HG03175 (cell line): ENCODE data around the gene CACNG7.

Experiments
- ATAC-seq: cut with Tn5 transposase; IDR thresholded peaks from one replicate; pipeline ENCODE4 v1.9.1; 2021; ENCODE audit warnings: mild to moderate bottlenecking, moderate library complexity; ENCODE audit not compliant: unreplicated experiment

The CACNG7 gene

DNA sequence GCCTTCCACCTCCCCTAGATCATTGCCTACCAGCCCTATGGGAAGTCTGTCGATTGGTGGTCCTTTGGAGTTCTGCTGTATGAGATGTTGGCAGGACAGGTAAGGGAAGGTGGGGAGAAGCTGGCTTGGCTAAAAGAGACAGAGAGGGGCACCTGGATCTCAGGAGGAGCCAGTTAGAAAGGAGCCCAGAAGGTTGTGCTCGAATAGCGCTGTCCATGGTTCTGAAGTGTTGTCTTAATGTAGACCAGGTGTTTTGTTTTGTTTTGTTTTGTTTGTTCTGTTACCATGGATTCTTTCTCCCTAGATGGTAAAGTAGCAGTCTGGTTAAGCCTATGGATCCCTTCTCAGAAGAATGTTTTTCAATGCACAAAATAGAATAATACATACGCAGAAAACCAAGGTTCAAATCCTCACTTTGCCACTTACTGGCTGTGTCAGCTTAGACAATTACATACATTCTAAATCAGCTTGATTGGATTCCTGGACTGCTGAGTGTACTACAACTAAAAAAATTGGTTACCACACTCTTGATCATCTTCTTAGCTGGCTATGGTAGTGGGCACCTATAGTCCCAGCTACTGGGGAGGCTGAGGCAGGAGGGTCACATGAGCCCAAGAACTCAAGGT, 5.9 kb upstream of the CACNG7 start:
- no peak for ATAC-seq

DNA sequence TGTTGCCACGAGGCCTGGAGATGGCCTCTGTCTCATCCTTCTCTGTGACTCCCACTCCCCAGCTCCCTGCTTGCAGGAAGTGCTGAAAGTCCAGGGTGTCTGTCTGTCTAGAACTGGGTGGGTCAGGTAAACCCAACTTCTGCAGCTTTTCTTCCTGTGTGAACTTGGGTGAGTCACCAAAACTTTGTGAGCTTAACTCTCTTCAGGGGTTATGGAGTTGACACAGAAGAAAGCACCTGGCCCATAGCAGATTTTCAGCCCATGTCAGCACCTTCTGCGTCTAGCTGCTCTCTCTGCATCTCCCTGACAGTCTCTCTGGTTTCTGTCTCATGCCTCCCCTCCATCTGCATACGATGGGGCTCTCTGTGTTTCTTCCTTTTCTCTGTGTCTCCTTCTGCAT, 4.2 kb upstream of the CACNG7 start:
- ATAC-seq, result no peak

DNA sequence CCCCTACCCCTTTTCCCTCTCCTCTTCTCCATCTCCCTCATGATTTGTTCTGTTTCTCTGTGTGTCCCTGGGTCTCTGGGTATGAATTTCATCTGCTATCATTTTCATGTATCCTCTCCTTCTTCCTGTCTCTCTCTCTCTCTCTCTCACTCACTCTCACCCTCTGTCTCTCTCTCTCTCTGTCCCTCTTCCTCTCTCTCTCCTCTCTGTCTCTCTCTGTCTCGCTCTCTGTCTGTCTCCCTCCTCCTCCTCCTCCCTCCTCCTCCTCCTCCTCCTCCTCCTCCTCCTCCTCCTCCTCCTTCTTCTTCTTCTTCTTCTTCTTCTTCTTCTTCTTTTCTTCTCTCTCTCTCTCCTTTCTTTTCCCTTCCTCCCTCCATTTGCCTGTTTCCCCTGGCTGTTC, 3.3 kb upstream of the CACNG7 start:
- no peak for ATAC-seq

DNA sequence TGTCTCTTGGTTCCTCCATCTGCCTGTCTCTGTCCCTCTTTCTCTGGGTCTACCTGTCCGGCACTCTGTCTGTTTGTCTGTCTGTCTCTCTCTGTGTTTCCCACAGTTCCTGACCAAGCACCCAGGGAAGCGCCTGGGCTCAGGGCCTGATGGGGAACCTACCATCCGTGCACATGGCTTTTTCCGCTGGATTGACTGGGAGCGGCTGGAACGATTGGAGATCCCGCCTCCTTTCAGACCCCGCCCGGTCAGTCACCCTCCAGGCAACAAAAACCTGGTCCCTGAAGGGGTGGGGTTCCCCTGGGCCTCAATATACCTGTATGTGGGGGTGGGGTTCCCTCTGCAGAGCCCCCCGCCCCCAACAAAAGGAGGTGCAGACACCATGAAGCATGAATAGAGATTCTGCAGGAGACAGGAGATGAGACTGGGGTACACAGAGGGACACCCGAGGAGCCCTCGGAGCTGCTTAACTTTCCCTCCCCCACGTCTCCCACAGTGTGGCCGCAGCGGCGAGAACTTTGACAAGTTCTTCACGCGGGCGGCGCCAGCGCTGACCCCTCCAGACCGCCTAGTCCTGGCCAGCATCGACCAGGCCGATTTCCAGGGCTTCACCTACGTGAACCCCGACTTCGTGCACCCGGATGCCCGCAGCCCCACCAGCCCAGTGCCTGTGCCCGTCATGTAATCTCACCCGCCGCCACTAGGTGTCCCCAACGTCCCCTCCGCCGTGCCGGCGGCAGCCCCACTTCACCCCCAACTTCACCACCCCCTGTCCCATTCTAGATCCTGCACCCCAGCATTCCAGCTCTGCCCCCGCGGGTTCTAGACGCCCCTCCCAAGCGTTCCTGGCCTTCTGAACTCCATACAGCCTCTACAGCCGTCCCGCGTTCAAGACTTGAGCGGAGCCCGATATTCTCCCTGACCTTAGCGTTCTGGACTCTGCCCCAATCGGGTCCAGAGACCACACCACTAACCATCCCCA, 2.6 kb upstream of the CACNG7 start:
- ATAC-seq, result no peak

GRCh38 chr19:53907193-53907581, 1.9 kb upstream of the CACNG7 start:
- ATAC-seq, result no peak

GRCh38 chr19:53907690-53908089, 1.4 kb upstream of the CACNG7 start:
- ATAC-seq, result no peak

GRCh38 chr19:53908106-53908934, 758 bp upstream of the CACNG7 start:
- no peak for ATAC-seq

DNA sequence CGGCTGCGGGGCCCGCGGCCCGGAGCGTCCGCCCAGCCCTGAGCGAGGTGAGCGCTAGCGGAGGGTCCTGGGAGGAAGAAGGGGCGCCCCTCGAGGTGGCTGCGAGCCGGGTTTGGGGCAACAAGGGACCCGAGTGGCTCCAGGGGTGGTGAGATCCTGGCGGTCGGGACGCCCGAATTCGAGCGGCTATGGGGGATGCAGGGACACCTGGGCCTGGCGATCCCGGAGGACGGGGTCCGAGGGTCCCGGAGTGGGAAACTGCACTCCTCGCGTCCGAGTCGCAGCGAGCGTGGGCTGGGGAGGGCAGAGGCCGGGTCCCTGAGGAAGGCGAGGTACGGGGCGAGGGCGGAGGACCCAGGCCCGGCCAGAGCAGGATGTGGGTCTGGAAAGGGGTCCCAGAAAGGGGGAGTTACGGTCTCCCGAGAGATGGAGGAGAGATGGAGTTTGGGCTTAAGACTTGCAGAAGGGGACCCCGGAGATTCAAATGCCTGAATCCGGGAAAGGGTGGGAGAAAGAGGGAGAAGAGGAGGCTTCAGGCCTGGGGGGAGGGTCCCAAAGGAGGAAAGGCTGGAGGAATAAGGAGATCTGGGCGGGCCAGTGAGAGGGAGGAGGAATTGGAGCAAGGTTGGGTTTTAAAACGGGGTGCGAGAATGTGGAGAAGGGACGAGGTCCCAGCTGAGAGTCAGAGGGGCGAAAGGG, 542 bp downstream of the CACNG7 start:
- ATAC-seq, result no peak

GRCh38 chr19:53910170-53910518, 1.1 kb downstream of the CACNG7 start:
- no peak for ATAC-seq

- ATAC-seq, result no peak
Observed at GRCh38 chr19:53912653-53913052, 3.6 kb downstream of the CACNG7 start.

- ATAC-seq, result no peak
Observed at GRCh38 chr19:53915000-53915399, 5.9 kb downstream of the CACNG7 start.

DNA sequence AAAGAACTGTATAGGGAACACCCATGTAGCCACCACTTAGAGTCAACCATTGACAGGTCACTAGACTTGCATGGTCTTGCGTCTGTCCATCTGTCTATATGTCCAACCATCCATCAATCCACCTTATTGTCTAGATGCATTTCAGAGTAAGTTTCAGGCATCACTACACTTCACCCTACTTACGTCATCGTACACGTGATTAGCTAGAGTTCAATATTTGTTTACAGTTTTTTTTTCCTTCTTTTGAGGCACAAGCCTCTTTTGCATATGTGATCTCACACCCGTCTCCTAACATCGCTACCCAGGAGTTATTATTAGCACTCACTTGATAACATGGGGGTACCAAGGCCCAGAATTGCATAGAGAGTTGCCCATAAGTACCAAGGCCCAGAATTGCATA, 6.9 kb downstream of the CACNG7 start:
- ATAC-seq, result no peak

DNA sequence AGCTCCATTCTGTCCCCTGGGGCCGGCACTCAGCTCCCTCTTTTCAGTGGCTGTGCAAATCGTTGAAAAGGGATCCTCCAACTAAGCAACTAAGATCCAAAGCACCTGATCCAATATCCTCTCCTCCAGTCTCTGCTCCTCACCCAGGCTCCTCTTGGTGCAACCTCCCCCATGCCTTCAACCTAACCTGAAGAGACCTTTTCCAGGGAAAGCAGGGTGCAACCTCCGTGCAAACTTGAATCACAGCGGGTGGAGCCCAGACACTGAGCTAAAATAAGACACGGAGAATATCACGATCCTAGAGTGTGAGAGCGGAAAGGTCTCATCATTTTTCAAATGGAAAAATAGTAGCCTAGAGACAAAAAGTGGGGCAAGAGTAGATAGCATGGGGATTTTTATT, 8.3 kb downstream of the CACNG7 start:
- no peak for ATAC-seq

GRCh38 chr19:53927739-53928138, 18.7 kb downstream of the CACNG7 start:
- no peak for ATAC-seq

DNA sequence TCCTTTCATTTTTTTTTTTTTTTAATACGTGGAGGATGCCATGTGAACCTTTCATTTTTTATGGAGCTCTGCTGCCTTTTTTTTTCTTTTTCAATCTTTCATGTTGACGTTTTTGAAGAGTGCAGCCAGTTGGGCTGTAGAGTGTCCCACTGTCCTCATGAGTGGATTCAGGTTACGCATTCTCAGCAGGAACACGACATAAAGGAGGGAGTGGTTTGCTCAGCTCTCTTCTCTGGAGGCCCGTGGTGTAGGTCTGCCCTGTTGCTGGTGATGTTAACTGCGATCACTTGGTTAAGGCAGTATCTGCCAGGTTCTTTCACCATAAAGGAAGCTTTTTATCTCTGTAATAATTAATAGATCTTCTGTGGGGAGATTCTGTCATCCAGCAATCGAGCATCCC, 27.0 kb downstream of the CACNG7 start:
- no peak for ATAC-seq

DNA sequence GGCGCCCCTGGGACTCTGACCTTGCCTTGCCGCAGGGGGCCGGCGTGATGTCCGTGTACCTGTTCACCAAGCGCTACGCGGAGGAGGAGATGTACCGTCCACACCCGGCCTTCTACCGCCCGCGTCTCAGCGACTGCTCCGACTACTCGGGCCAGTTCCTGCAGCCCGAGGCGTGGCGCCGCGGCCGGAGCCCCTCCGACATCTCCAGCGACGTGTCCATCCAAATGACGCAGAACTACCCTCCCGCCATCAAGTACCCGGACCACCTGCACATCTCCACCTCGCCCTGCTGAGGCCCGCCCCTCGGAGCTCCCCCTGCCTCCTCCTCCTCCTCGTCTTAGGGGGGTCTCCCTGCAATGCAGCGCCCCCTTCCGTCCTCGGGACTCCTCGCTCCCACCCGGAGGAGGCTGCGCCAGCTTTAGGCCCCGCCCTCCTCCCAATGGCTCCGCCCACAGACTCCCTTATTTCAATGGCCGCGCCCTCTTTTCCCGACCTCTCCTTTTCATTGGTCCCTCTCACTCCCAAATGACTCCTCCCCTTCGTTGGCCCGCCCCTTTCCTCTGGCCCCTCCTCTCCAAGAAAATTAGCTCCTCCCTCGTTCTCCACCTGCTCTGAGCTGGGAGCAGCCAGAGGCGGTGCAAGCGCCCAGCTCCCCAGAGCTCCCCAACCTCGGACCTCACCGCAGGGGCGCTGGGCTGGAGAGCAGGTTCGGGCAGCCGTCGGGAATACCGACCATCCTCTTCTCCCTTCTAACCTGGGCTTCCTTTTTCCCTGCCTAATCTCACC, 33.1 kb downstream of the CACNG7 start:
- ATAC-seq, result no peak

GRCh38 chr19:53944416-53944815, 35.3 kb downstream of the CACNG7 start:
- ATAC-seq, result no peak

GRCh38 chr19:53944933-53945332, 35.9 kb downstream of the CACNG7 start:
- no peak for ATAC-seq

DNA sequence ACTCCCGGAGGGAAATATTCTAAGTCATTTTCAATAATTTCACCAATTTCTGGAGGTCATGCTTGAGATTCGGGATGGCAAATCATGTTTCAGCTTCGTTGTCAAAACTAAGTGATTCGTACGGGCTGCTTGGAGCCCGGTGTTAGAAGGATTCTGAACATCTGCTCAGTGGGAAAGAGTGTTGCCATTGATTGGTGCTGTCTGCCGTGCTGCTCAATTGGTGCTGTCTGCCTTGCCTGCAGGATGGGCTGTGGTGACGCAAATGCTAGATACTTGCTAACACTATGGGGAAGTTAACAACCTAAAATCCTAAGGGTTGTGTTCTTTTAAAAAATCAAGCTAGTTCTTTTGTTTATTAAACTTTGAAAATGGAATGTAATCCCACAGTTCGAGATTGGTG, 36.4 kb downstream of the CACNG7 start:
- ATAC-seq, result no peak

DNA sequence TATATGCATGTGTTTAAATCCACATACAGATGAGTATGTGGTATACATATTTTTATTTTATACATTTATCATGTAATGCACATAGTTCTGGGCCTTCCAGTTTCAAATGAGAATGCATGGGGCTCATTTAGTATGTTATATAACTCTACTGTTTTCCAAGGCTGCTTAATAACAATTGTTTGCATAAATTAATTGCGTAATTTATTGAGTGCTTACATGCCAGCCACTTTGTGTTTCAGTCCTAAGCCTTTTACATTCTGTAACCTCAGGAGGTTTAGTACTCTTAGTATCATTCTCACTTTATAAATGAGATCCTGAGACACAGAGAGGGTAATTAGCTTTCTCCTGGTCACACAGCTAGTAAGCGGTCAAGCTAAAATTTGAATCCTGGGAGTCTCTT, 36.9 kb downstream of the CACNG7 start:
- ATAC-seq, result no peak
